HepG2 (cell line): ENCODE measurements around the gene BRAP. TPM values are rescaled to one million over a fixed set of nuclear protein-coding genes. Genes with fewer than 3 reads are reported as not detected.

Source experiments
- ATAC-seq: fragments of 200-7000 bp; cut with Tn5 transposase; 3 replicates; pipeline ENCODE4 v1.9.1; 2020; ENCODE audit warnings: mild to moderate bottlenecking, moderate library complexity
- BruUV-seq: library from RNA; stranded (reverse); fragments of 400-500 nt; replicated peaks from 2 replicates; lab custom pipeline; 2021; lab: Mats Ljungman, UMichigan
- CTCF ChIA-PET: fragments of 300-600 bp; formaldehyde crosslinking; extraction: SDS; loops from one replicate; lab custom pipeline; 2021; ENCODE audit warnings: low total read pairs, inconsistent platforms, low intra/inter-chr PET ratio; lab: Yijun Ruan, JAX
- POLR2A ChIA-PET: fragments of 350-600 bp; sonication (Branson Sonifier 250); formaldehyde crosslinking; loops from one replicate; lab custom pipeline; 2020; ENCODE audit warnings: antibody characterized with exemption, inconsistent platforms; lab: Yijun Ruan, JAX
- DNase-seq: peaks from one replicate; pipeline ENCODE4 v3.0.0-alpha.2; 2015; ENCODE audit warnings: low spot score
- FAIRE-seq: peaks from 3 replicates; lab custom pipeline; 2011; peaks lifted over from hg19 to GRCh38; lab: Jason Lieb, UNC
- H2AFZ ChIP-seq: one replicate; pipeline ENCODE4 v1.6.1; 2011; ENCODE audit warnings: low read length, inconsistent platforms
- H3K27ac ChIP-seq: fragments of 300-600 bp; 3 replicates; pipeline ENCODE4 v1.8.0; 2011; ENCODE audit warnings: mixed run types, mild to moderate bottlenecking, mixed read lengths, low read length, inconsistent platforms; ENCODE audit not compliant: insufficient read depth; ENCODE audit errors: extremely low read length
- H3K27me3 ChIP-seq, 2 experiments: fragments of 200-600 bp in 1 of 2; 2 replicates in 1 of 2; 3 replicates in 1 of 2; pipeline versions ENCODE4 v1.6.0 to v1.8.0; 2011; ENCODE audit warnings: low read length in 2 of 2, mild to moderate bottlenecking in 2 of 2, moderate library complexity in 2 of 2, inconsistent platforms in 1 of 2; ENCODE audit not compliant: insufficient read depth in 2 of 2, control insufficient read depth in 1 of 2
- H3K36me3 ChIP-seq, 2 experiments: fragments of 200-600 bp in 1 of 2; replicated peaks in 1 of 2; 2 replicates in 1 of 2; 3 replicates in 1 of 2; pipeline versions ENCODE4 v1.5.1 to v1.8.0; 2011; ENCODE audit warnings: low read length in 2 of 2, inconsistent platforms in 1 of 2; ENCODE audit not compliant: insufficient read depth in 2 of 2, control insufficient read depth in 1 of 2
- H3K4me1 ChIP-seq: 2 replicates; pipeline ENCODE4 v1.5.1; 2012; ENCODE audit warnings: low read length, inconsistent platforms; ENCODE audit not compliant: insufficient read depth
- H3K4me2 ChIP-seq: 2 replicates; pipeline ENCODE4 v1.6.0; 2011; ENCODE audit warnings: low read depth, low read length, inconsistent platforms
- H3K4me3 ChIP-seq, 3 experiments: fragments of 200-600 bp in 1 of 3; sonication (generic), shearing (Covaris generic) in 1 of 3; replicated peaks in 1 of 3; 2 replicates each; pipeline ENCODE4 v1.5.1; 2011 to 2016; ENCODE audit warnings: low read length in 3 of 3, inconsistent platforms in 2 of 3, low read depth in 2 of 3, mild to moderate bottlenecking in 2 of 3, control low read depth in 1 of 3, mixed read lengths in 1 of 3; ENCODE audit not compliant: insufficient read depth in 1 of 3
- H3K79me2 ChIP-seq: one replicate; pipeline ENCODE4 v1.6.1; 2011; ENCODE audit warnings: low read length, inconsistent platforms; ENCODE audit not compliant: insufficient read depth
- H3K9ac ChIP-seq: 2 replicates; pipeline ENCODE4 v1.6.0; 2011; ENCODE audit warnings: mild to moderate bottlenecking, low read depth, low read length, inconsistent platforms; ENCODE audit not compliant: insufficient read depth
- H3K9me3 ChIP-seq: 2 replicates; pipeline ENCODE4 v1.5.1; 2012; ENCODE audit warnings: mild to moderate bottlenecking, low read length
- H4K20me1 ChIP-seq: 2 replicates; pipeline ENCODE4 v1.6.0; 2011; ENCODE audit warnings: inconsistent platforms, mild to moderate bottlenecking, low read length, moderate library complexity; ENCODE audit not compliant: insufficient read depth
- ELF1 ChIP-seq: sonication (generic); formaldehyde crosslinking; IDR thresholded peaks from 2 replicates; pipeline ENCODE4 v1.4.0; 2020; ENCODE audit warnings: missing genetic modification reagents
- HDAC2 ChIP-seq: sonication (generic); formaldehyde crosslinking; IDR thresholded peaks from 2 replicates; pipeline ENCODE4 v1.4.0; 2020; ENCODE audit warnings: missing genetic modification reagents
- HIVEP1 ChIP-seq: sonication (generic); formaldehyde crosslinking; IDR thresholded peaks from 2 replicates; pipeline ENCODE4 v1.4.0; 2020; ENCODE audit warnings: mild to moderate bottlenecking, missing genetic modification reagents
- IRX3 ChIP-seq: sonication (generic); formaldehyde crosslinking; IDR thresholded peaks from 2 replicates; pipeline ENCODE4 v1.8.1; 2023; ENCODE audit warnings: mild to moderate bottlenecking, low read depth, missing genetic modification reagents, borderline replicate concordance
- NFKB2 ChIP-seq: sonication (generic); formaldehyde crosslinking; IDR thresholded peaks from 2 replicates; pipeline ENCODE4 v1.4.0; 2020; ENCODE audit warnings: missing genetic modification reagents, borderline replicate concordance
- RELA ChIP-seq: sonication (generic); formaldehyde crosslinking; IDR thresholded peaks from 2 replicates; pipeline ENCODE4 v1.4.0; 2020; ENCODE audit warnings: missing genetic modification reagents
- TAF15 ChIP-seq: fragments of 200-400 bp; formaldehyde crosslinking; IDR thresholded peaks from one replicate; pipeline ENCODE4 v1.6.1; 2018; ENCODE audit warnings: mild to moderate bottlenecking, low read depth, low read length; ENCODE audit not compliant: poor library complexity, severe bottlenecking
- ZBTB2 ChIP-seq: sonication (generic); formaldehyde crosslinking; IDR thresholded peaks from 2 replicates; pipeline ENCODE4 v1.8.0; 2022; ENCODE audit warnings: low read depth, missing genetic modification reagents
- WGBS: methylation state at CpG from one replicate; pipeline ENCODE4 v1.1.6; 2017; ENCODE audit warnings: low lambda C conversion rate; 5-methylcytosine and 5-hydroxymethylcytosine counted together
- in situ Hi-C: cut with HindIII; loops from 2 replicates; pipeline ENCODE4 v1.10.0; 2017; ENCODE audit warnings: low pct_unique_long_range_greater_than_20kb; ENCODE audit not compliant: extremely low pct_ligation_motif_present
- intact Hi-C: fragments of 100-400 bp; cut with micrococcal nuclease; formaldehyde crosslinking; loops from one replicate; pipeline ENCODE4 v1.10.0; 2022; ENCODE audit not compliant: unreplicated experiment
- polyA plus RNA-seq, 8 experiments: library from polyadenylated mRNA; depleted of rRNA in 3 of 8; stranded (reverse) in 7 of 8; unstranded in 1 of 8; fragments of >200 nt; fragmentation: Illumina TruSeq in 4 of 8; extraction: Trizol in 4 of 8; gene quantifications; 2 replicates each; pipeline versions ENCODE4 v1.2.1 to v1.2.3, GENCODE V29; 2011 to 2016; ENCODE audit warnings: low read depth in 4 of 8, missing spikeins in 1 of 8, mixed read lengths in 1 of 8; ENCODE audit not compliant: insufficient read depth in 1 of 8
- total RNA-seq, 5 experiments: library from RNA; depleted of rRNA; stranded (reverse); fragments of >200 nt; fragmentation: Illumina TruSeq; extraction: Trizol; gene quantifications; 2 replicates each; pipeline ENCODE4 v1.2.3, GENCODE V29; 2016; ENCODE audit warnings: low read depth in 1 of 5
- TF ChIP-seq, protein P1 (sequence below): sonication (generic); formaldehyde crosslinking; IDR thresholded peaks from 2 replicates; pipeline ENCODE4 v1.4.0; 2020; ENCODE audit warnings: low read depth, mild to moderate bottlenecking, missing genetic modification reagents
- TF ChIP-seq, protein P2 (sequence below): sonication (generic); formaldehyde crosslinking; IDR thresholded peaks from 2 replicates; pipeline ENCODE4 v1.4.0; 2020; ENCODE audit warnings: missing genetic modification reagents

The BRAP gene
- total and polyA plus RNA-seq, 2 of the 13 experiments (the other 11 are each of a cell fraction or from before 2014, with no cell fraction given), result 8.1 to 15.4 TPM

DNA sequence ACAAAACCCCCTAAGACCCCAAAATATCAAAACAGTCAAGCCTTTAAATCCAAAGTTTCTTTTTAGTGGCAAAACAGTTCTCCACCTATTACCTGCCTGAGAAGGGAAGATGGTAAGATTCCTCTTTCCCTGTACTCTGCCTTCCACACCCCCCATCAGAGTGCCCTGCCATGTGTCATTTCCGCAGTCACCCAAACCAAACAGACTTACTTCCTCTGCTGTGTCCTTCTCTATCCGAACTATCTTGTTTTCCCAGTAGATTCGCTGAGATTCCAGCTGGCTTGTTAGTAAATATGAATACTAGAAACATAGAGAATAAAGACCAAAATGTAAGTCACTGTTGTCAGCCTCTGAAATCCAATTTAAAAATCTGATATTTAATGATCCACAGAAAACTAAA, 30.4 kb downstream of the BRAP start:
- Histone ChIP-seq H3K79me2 (no peaks in the 10 kb centered on the region), H3K36me3 (peaks cover 17 to 67% of the 10 kb centered on the region in 2 experiments), H3K4me3 (no peak overlapping the region), H4K20me1 (no peaks in the 10 kb centered on the region), H3K4me2 (no peak overlapping the region), H2AFZ (no peak overlapping the region), H3K4me1 (no peaks in the 10 kb centered on the region), H3K9me3 (no peaks in the 10 kb centered on the region), H3K27ac (no peak overlapping the region), H3K27me3 (no peaks in the 10 kb centered on the region), H3K9ac (no peak overlapping the region)
- DNase-seq, result no peak
- ATAC-seq, result no peak
- TF ChIP-seq HDAC2 (CRISPR knock-in tag) (no peak), TAF15 (no peak), RELA (CRISPR knock-in tag) (no peak), IRX3 (CRISPR knock-in tag) (no peak), ZBTB2 (no peak), HIVEP1 (no peak), ELF1 (CRISPR knock-in tag) (no peak), NFKB2 (CRISPR knock-in tag) (no peak)
- TF ChIP-seq, protein P1, sequence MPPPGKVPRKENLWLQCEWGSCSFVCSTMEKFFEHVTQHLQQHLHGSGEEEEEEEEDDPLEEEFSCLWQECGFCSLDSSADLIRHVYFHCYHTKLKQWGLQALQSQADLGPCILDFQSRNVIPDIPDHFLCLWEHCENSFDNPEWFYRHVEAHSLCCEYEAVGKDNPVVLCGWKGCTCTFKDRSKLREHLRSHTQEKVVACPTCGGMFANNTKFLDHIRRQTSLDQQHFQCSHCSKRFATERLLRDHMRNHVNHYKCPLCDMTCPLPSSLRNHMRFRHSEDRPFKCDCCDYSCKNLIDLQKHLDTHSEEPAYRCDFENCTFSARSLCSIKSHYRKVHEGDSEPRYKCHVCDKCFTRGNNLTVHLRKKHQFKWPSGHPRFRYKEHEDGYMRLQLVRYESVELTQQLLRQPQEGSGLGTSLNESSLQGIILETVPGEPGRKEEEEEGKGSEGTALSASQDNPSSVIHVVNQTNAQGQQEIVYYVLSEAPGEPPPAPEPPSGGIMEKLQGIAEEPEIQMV (CRISPR knock-in tag), result no peak
- TF ChIP-seq, protein P2, sequence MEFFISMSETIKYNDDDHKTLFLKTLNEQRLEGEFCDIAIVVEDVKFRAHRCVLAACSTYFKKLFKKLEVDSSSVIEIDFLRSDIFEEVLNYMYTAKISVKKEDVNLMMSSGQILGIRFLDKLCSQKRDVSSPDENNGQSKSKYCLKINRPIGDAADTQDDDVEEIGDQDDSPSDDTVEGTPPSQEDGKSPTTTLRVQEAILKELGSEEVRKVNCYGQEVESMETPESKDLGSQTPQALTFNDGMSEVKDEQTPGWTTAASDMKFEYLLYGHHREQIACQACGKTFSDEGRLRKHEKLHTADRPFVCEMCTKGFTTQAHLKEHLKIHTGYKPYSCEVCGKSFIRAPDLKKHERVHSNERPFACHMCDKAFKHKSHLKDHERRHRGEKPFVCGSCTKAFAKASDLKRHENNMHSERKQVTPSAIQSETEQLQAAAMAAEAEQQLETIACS (CRISPR knock-in tag), result no peak
- CTCF ChIA-PET, result no interaction called here
- 94% methylated on average over 3 of the region's 3 CpGs for WGBS
- FAIRE-seq, result no peak
- POLR2A ChIA-PET, result no interaction called here
- in situ Hi-C loops, result no loop called here
- BruUV-seq, result no TSS peak
- intact Hi-C loops, result no loop called here
